K562 (cell line): ENCODE measurements around the gene TUBA8.

Experiments
- CREB3 ChIP-seq: fragments of 450-650 bp; conservative IDR thresholded peaks from 2 replicates; pipeline ENCODE4 v1.6.1; 2016; ENCODE audit warnings: missing genetic modification characterization, low read depth, mild to moderate bottlenecking, missing compliant biosample characterization, moderate library complexity
- CTCF ChIP-seq, 3 experiments: IDR thresholded peaks in 2 of 3; conservative IDR thresholded peaks in 1 of 3; 2 replicates each; pipeline ENCODE4 v1.5.1; 2011 to 2012; ENCODE audit warnings: low read length in 3 of 3, mild to moderate bottlenecking in 3 of 3, control low read depth in 2 of 3, improper control_type of control experiment in 1 of 3, inconsistent platforms in 1 of 3, low read depth in 1 of 3, mixed read lengths in 1 of 3, moderate library complexity in 1 of 3; ENCODE audit not compliant: insufficient read depth in 2 of 3
- EZH2 ChIP-seq: IDR thresholded peaks from 2 replicates; pipeline ENCODE4 v1.6.1; 2012; ENCODE audit warnings: low read depth, mild to moderate bottlenecking, inconsistent platforms, low read length, borderline replicate concordance
- MNT ChIP-seq, 2 experiments: fragments of 450-650 bp; conservative IDR thresholded peaks; 2 replicates each; pipeline ENCODE4 v1.6.1; 2017; ENCODE audit warnings: mild to moderate bottlenecking in 2 of 2, moderate library complexity in 2 of 2
- NRF1 ChIP-seq, 2 experiments: fragments of 450-650 bp; IDR thresholded peaks in 1 of 2; conservative IDR thresholded peaks in 1 of 2; 2 replicates each; pipeline ENCODE4 v1.6.1; 2014; ENCODE audit warnings: mild to moderate bottlenecking in 2 of 2
- REST ChIP-seq, 2 experiments: fragments of 450-650 bp; formaldehyde crosslinking in 1 of 2; IDR thresholded peaks; 2 replicates each; pipeline versions ENCODE4 v1.4.0 to v1.6.1; 2014 to 2020; ENCODE audit warnings: mild to moderate bottlenecking in 2 of 2, borderline replicate concordance in 1 of 2, low read depth in 1 of 2
- RNF219 ChIP-seq: fragments of 250-450 bp; sonication (Bioruptor Pico); IDR thresholded peaks from 2 replicates; pipeline ENCODE4 v1.5.0; 2022; ENCODE audit warnings: mild to moderate bottlenecking
- TEAD1 ChIP-seq, 2 experiments: fragments of 450-650 bp in 1 of 2; sonication (generic) in 1 of 2; formaldehyde crosslinking; IDR thresholded peaks; 2 replicates each; pipeline versions ENCODE4 v1.4.0 to v1.8.0; 2020 to 2022; ENCODE audit warnings: mild to moderate bottlenecking in 2 of 2, missing genetic modification reagents in 1 of 2
- ZBTB2 ChIP-seq: fragments of 450-650 bp; IDR thresholded peaks from 2 replicates; pipeline ENCODE4 v1.6.1; 2016; ENCODE audit warnings: antibody characterized with exemption
- ZBTB49 ChIP-seq: sonication (generic); formaldehyde crosslinking; IDR thresholded peaks from 2 replicates; pipeline ENCODE4 v1.8.0; 2022; ENCODE audit warnings: missing genetic modification reagents, mild to moderate bottlenecking, borderline replicate concordance
- ZNF24 ChIP-seq: fragments of 450-650 bp; IDR thresholded peaks from 2 replicates; pipeline ENCODE4 v1.6.1; 2016

GRCh38 chr22:18116634-18117033, 6.0 kb downstream of the TUBA8 start:
- TF ChIP-seq TEAD1 (CRISPR knock-in tag; IDR thresholded peaks at IDR 0.05): no peak
- TF ChIP-seq RNF219: no peak
- no peak for TF ChIP-seq NRF1 (conservative IDR thresholded peaks at IDR 0.05 in 1 of 2, IDR thresholded peaks at IDR 0.05 in 1 of 2)
- TF ChIP-seq CREB3 (tag): no peak
- no peak for TF ChIP-seq CTCF (IDR thresholded peaks at IDR 0.05 in 2 of 3, conservative IDR thresholded peaks at IDR 0.05 in 1 of 3; ENCODE audit: insufficient read depth in 2 of 3, low read depth in 1 of 3, low read length in 3 of 3)
- TF ChIP-seq EZH2: no peak
- TF ChIP-seq MNT (conservative IDR thresholded peaks at IDR 0.05): no peak
- no peak for TF ChIP-seq ZBTB49 (CRISPR knock-in tag)
- no peak for TF ChIP-seq REST (IDR thresholded peaks at IDR 0.05; ENCODE audit: borderline replicate concordance)
- TF ChIP-seq REST (CRISPR knock-in tag; IDR thresholded peaks at IDR 0.05; ENCODE audit: low read depth): no peak
- no peak for TF ChIP-seq ZNF24
- no peak for TF ChIP-seq ZBTB2
